ENCODE results near the gene ZNF816.
"Not testable (repeated sequence)": the region's sequence is repeated elsewhere in the genome, so short reads cannot be mapped to it uniquely, and the experiment has no call there.

ZNF816 gene

GRCh38 chr19:52962394-52963246, at the start of gene ZNF816:
TSS of gene ZNF816 (minus strand) at chr19:52962881. CDS start at chr19:52956089, 6,792 bp downstream.
- DNase-seq = peak; percentile 95

GRCh38 chr19:53012006-53012405, 49.3 kb upstream of the ZNF816 start:
- no peak for DNase-seq

GRCh38 chr19:53010494-53010893, 47.8 kb upstream of the ZNF816 start:
- DNase-seq = no peak

- no peak for DNase-seq
Observed at GRCh38 chr19:53008061-53008778, 45.5 kb upstream of the ZNF816 start.

GRCh38 chr19:53007606-53008005, 44.9 kb upstream of the ZNF816 start:
- DNase-seq = no peak

- DNase-seq = no peak
Observed at GRCh38 chr19:53007200-53007599, 44.5 kb upstream of the ZNF816 start.

- no peak for DNase-seq
Observed at GRCh38 chr19:53004242-53004641, 41.6 kb upstream of the ZNF816 start.

- no peak for DNase-seq
Observed at GRCh38 chr19:53002479-53002878, 39.8 kb upstream of the ZNF816 start.

GRCh38 chr19:52997975-52998374, 35.3 kb upstream of the ZNF816 start:
- no peak for DNase-seq

- DNase-seq = no peak
Observed at GRCh38 chr19:52995711-52996110, 33.0 kb upstream of the ZNF816 start.

- peak; percentile 63 for DNase-seq
Observed at GRCh38 chr19:52993342-52994178, 30.9 kb upstream of the ZNF816 start.

- DNase-seq = no peak
Observed at GRCh38 chr19:52992109-52993004, 29.7 kb upstream of the ZNF816 start.

- no peak for DNase-seq
Observed at GRCh38 chr19:52991484-52991883, 28.8 kb upstream of the ZNF816 start.

GRCh38 chr19:52990759-52991418, 28.2 kb upstream of the ZNF816 start:
- DNase-seq = no peak

- DNase-seq = no peak
Observed at GRCh38 chr19:52988506-52988905, 25.8 kb upstream of the ZNF816 start.

- DNase-seq = no peak
Observed at GRCh38 chr19:52987221-52987620, 24.5 kb upstream of the ZNF816 start.

GRCh38 chr19:52983167-52983566, 20.5 kb upstream of the ZNF816 start:
- DNase-seq = not testable (repeated sequence)

GRCh38 chr19:52981329-52981728, 18.6 kb upstream of the ZNF816 start:
- DNase-seq = no peak

- DNase-seq = no peak
Observed at GRCh38 chr19:52967772-52968171, 5.1 kb upstream of the ZNF816 start.

- no peak for DNase-seq
Observed at GRCh38 chr19:52963247-52963618, 552 bp upstream of the ZNF816 start.

GRCh38 chr19:52961981-52962380, 700 bp downstream of the ZNF816 start:
- DNase-seq = peak; percentile 0
